SK-N-MC (cell line): ENCODE measurements around the gene AKR1E2.

Experiments used
- EZH2 ChIP-seq: fragments of 200-600 bp; sonication (generic); IDR thresholded peaks from one replicate; pipeline ENCODE4 v1.6.1; 2017; ENCODE audit warnings: antibody characterized with exemption
- POLR2AphosphoS5 ChIP-seq: IDR thresholded peaks from 2 replicates; pipeline ENCODE4 v1.6.1; 2012; ENCODE audit warnings: mild to moderate bottlenecking, low read depth, low read length, borderline replicate concordance

GRCh38 chr10:4867520-4868356 is 41.7 kb downstream of the AKR1E2 start:
- no peak for TF ChIP-seq EZH2
- no peak for TF ChIP-seq POLR2AphosphoS5
